NCI-H1105 treated with DMSO at 0.1 percent for 48 hours (cell line): ENCODE data around the gene GDF3.
"Not testable (repeated sequence)": the region's sequence is repeated elsewhere in the genome, so short reads cannot be mapped to it uniquely, and the experiment has no call there.

Experiments
- DNase-seq: peaks from one replicate; lab custom pipeline; 2025; lab: John Stamatoyannopoulos, UW

GDF3 gene

GRCh38 chr12:7695566-7696197 is at the start of gene GDF3:
Gene GDF3, minus strand, starts transcription at chr12:7695775. Its CDS starts 47 bp downstream, at chr12:7695728.
- DNase-seq: peak; percentile 16

GRCh38 chr12:7732993-7733392 is 37.4 kb upstream of the GDF3 start:
- DNase-seq: no peak

- no peak for DNase-seq
Measured at GRCh38 chr12:7731486-7731885, 35.9 kb upstream of the GDF3 start.

GRCh38 chr12:7730984-7731383 is 35.4 kb upstream of the GDF3 start:
- DNase-seq: not testable (repeated sequence)

- no peak for DNase-seq
Measured at GRCh38 chr12:7729746-7730145, 34.2 kb upstream of the GDF3 start.

- no peak for DNase-seq
Measured at GRCh38 chr12:7723926-7724325, 28.4 kb upstream of the GDF3 start.

GRCh38 chr12:7719946-7720730 is 24.6 kb upstream of the GDF3 start:
- DNase-seq: no peak

- DNase-seq: peak; percentile 16
Measured at GRCh38 chr12:7716381-7716780, 20.8 kb upstream of the GDF3 start.

GRCh38 chr12:7712841-7713442 is 17.4 kb upstream of the GDF3 start:
- no peak for DNase-seq

- DNase-seq: no peak
Measured at GRCh38 chr12:7711133-7711532, 15.6 kb upstream of the GDF3 start, which contains the start of gene DPPA3. Gene DPPA3, plus strand, starts transcription at chr12:7711433. Its CDS starts 138 bp downstream, at chr12:7711571.

GRCh38 chr12:7709969-7710675 is 14.5 kb upstream of the GDF3 start:
- no peak for DNase-seq

GRCh38 chr12:7705846-7706245 is 10.3 kb upstream of the GDF3 start:
- no peak for DNase-seq

GRCh38 chr12:7695237-7695560 is 376 bp downstream of the GDF3 start:
- no peak for DNase-seq

- no peak for DNase-seq
Measured at GRCh38 chr12:7694556-7695236, 879 bp downstream of the GDF3 start.

GRCh38 chr12:7693793-7694192 is 1.8 kb downstream of the GDF3 start:
- DNase-seq: no peak

GRCh38 chr12:7681535-7681934 is 14.0 kb downstream of the GDF3 start:
- DNase-seq: no peak

GRCh38 chr12:7679251-7680045 is 16.1 kb downstream of the GDF3 start:
- DNase-seq: no peak

- DNase-seq: no peak
Measured at GRCh38 chr12:7678744-7679143, 16.8 kb downstream of the GDF3 start.

- peak; percentile 52 for DNase-seq
Measured at GRCh38 chr12:7677432-7677888, 18.1 kb downstream of the GDF3 start.

- DNase-seq: not testable (repeated sequence)
Measured at GRCh38 chr12:7675455-7675854, 20.1 kb downstream of the GDF3 start.

GRCh38 chr12:7668171-7668570 is 27.4 kb downstream of the GDF3 start:
- DNase-seq: no peak
